T-cell (primary cell): ENCODE measurements around the gene INPP5D. TPM values are rescaled to one million over a fixed set of nuclear protein-coding genes. Genes with fewer than 3 reads are reported as not detected.

Experiments used
- ATAC-seq, 4 experiments: fragments of 200-7000 bp in 3 of 4; fragments of 150-1000 bp in 1 of 4; cut with Tn5 transposase; replicated peaks in 1 of 4; 1 replicate in 3 of 4; 2 replicates in 1 of 4; pipeline ENCODE4 v1.10.0; 2021; ENCODE audit warnings: moderate library complexity in 3 of 4, mild to moderate bottlenecking in 2 of 4, moderate number of reproducible peaks in 1 of 4
- CTCF ChIA-PET, 2 donors: fragments of 300-600 bp; sonication (Branson Sonifier 250); formaldehyde crosslinking; loops; one replicate each; lab custom pipeline; 2022; ENCODE audit warnings: antibody characterized with exemption in 2 of 2; lab: Charles Lee
- POLR2A ChIA-PET, 2 donors: fragments of 300-600 bp; sonication (Branson Sonifier 250); formaldehyde crosslinking; loops; one replicate each; lab custom pipeline; 2022; ENCODE audit warnings: antibody characterized with exemption in 2 of 2; lab: Charles Lee
- DNase-seq, 35 experiments: peaks; one replicate each; pipeline versions ENCODE4 v3.0.0 to v3.0.0-alpha.2; 2013 to 2023
- H3K27ac ChIP-seq: one replicate; pipeline ENCODE4 v1.5.1; 2013; ENCODE audit warnings: low read length
- H3K27me3 ChIP-seq, 2 experiments: replicated peaks in 1 of 2; 1 replicate in 1 of 2; 2 replicates in 1 of 2; pipeline versions ENCODE4 v1.6.1 to v1.7.0; 2013; ENCODE audit warnings: low read length in 1 of 2, mixed read lengths in 1 of 2; ENCODE audit not compliant: control insufficient read depth in 2 of 2, insufficient read depth in 2 of 2; ENCODE audit errors: extremely low read depth in 1 of 2
- H3K36me3 ChIP-seq, 2 donors: 1 replicate in 1 of 2; 2 replicates in 1 of 2; pipeline versions ENCODE4 v1.6.1 to v1.7.0; 2013; ENCODE audit warnings: low read length in 1 of 2; ENCODE audit not compliant: control insufficient read depth in 2 of 2, insufficient read depth in 1 of 2; ENCODE audit errors: extremely low read depth in 1 of 2
- H3K4me1 ChIP-seq, 2 experiments: 1 replicate in 1 of 2; 2 replicates in 1 of 2; pipeline versions ENCODE4 v1.6.1 to v1.7.0; 2013; ENCODE audit warnings: low read length in 2 of 2, mixed read lengths in 1 of 2; ENCODE audit not compliant: insufficient read depth in 2 of 2, control insufficient read depth in 1 of 2; ENCODE audit errors: extremely low read depth in 1 of 2
- H3K4me3 ChIP-seq, 2 donors: 1 replicate in 1 of 2; 2 replicates in 1 of 2; pipeline versions ENCODE4 v1.5.1 to v1.7.0; 2013; ENCODE audit warnings: mild to moderate bottlenecking in 2 of 2, low read length in 1 of 2, moderate library complexity in 1 of 2; ENCODE audit not compliant: control insufficient read depth in 1 of 2; ENCODE audit errors: extremely low read depth in 1 of 2
- H3K9me3 ChIP-seq: 2 replicates; pipeline ENCODE4 v1.7.0; 2013
- H3K27ac Mint-ChIP-seq, 2 donors: one replicate each; pipeline ENCODE4 v1.8.0; 2020 to 2021; ENCODE audit warnings: mild to moderate bottlenecking in 2 of 2, mixed read lengths in 2 of 2
- H3K27me3 Mint-ChIP-seq, 2 donors: one replicate each; pipeline ENCODE4 v1.8.0; 2021 to 2022; ENCODE audit warnings: mixed read lengths in 2 of 2
- H3K36me3 Mint-ChIP-seq: one replicate; pipeline ENCODE4 v1.8.0; 2021; ENCODE audit warnings: mixed read lengths
- H3K4me1 Mint-ChIP-seq, 3 donors: one replicate each; pipeline ENCODE4 v1.8.0; 2020 to 2022; ENCODE audit warnings: mixed read lengths in 3 of 3, mild to moderate bottlenecking in 1 of 3
- H3K4me3 Mint-ChIP-seq, 3 donors: one replicate each; pipeline ENCODE4 v1.8.0; 2020 to 2022; ENCODE audit warnings: mild to moderate bottlenecking in 3 of 3, mixed read lengths in 3 of 3, moderate library complexity in 3 of 3
- H3K9me3 Mint-ChIP-seq, 3 donors: one replicate each; pipeline ENCODE4 v1.8.0; 2020 to 2022; ENCODE audit warnings: mixed read lengths in 3 of 3
- WGBS: methylation state at CpG from one replicate; pipeline ENCODE4 v1.1.5; 2013; ENCODE audit warnings: missing lambda C conversion rate; ENCODE audit not compliant: insufficient coverage; 5-methylcytosine and 5-hydroxymethylcytosine counted together
- total RNA-seq, 35 experiments: library from RNA in 6 of 35; stranded (reverse) in 6 of 35; fragments of 120-200 nt in 1 of 35; gene quantifications; one replicate each; pipeline versions ENCODE4 v1.2.1 to v1.2.4 and lab custom pipeline; 2013 to 2026

The INPP5D gene
- total RNA-seq, 5 donors from 2014 or later (not counting 1 experiment from before 2014, with no cell fraction given): 108 to 216 (median 135) TPM

DNA sequence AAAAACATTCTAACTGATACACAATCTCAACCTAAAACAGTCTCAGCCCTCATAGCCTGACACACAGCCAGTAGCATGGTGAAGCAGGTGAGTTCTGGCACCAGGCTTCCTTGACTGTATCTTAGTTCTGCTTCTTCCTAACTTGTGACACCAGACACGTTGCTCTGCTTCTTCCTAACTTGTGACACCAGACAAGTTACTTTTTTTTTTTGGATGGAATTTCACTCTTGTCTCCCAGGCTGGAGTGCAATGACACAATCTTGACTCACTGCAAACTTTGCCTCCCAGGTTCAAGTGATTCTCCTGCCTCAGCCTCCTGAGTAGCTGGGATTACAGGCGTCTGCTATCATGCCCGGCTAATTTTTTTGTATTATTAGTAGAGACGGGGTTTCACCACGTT lies 184.7 kb downstream of the INPP5D start:
- 80% methylated on average over 1 of the region's 5 CpGs for WGBS
- H3K27ac ChIP-seq: peak overlapping the region; percentile 10
- POLR2A ChIA-PET: no interaction called here
- Mint-ChIP-seq H3K9me3 (no peaks in the 10 kb centered on the region), H3K4me3 (no peak overlapping the region), H3K27ac (peak overlapping the region; percentile 75 to 79), H3K27me3 (no peaks in the 10 kb centered on the region), H3K4me1 (peaks cover 64 to 74% (median 72%) of the 10 kb centered on the region in 3 donors), H3K36me3 (no peaks in the 10 kb centered on the region)
- no peaks in the 10 kb centered on the region for H3K36me3 ChIP-seq
- DNase-seq (no peak), ATAC-seq (no peak)
- no peak overlapping the region for H3K4me3 ChIP-seq
- H3K4me1 ChIP-seq: peaks cover 34 to 45% of the 10 kb centered on the region in 2 experiments
- CTCF ChIA-PET: no interaction called here
- H3K9me3 ChIP-seq: no peaks in the 10 kb centered on the region
- no peaks in the 10 kb centered on the region for H3K27me3 ChIP-seq

DNA sequence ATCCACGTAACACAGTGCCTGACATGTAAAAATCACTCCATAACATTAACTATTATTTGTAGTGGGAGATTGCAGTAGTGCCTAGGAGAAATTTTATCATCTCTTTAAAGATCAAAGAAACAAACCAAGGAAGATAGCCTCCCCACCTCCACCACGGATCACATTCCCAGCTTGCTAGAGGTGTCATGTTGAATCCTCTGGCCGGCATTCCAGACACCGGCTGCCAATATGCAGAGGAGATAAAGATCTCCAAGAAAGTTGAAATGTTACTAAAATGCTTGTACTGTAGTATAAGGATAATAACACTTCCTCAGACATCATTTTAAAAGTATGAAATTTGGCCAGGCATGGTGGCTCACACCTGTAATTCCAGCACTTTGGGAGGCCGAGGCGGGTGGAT lies 185.3 kb downstream of the INPP5D start:
- no peak for ATAC-seq
- ChIA-PET POLR2A (no interaction called here), CTCF (no interaction called here)
- peak overlapping the region; percentile 79 to 80 for H3K27ac Mint-ChIP-seq
- no peak overlapping the region for H3K4me3 Mint-ChIP-seq
- no peaks in the 10 kb centered on the region for H3K36me3 Mint-ChIP-seq
- DNase-seq: no peak
- Histone ChIP-seq H3K27me3 (no peaks in the 10 kb centered on the region), H3K9me3 (no peaks in the 10 kb centered on the region), H3K4me1 (peaks cover 30 to 40% of the 10 kb centered on the region in 2 experiments), H3K4me3 (no peak overlapping the region), H3K27ac (no peak overlapping the region), H3K36me3 (no peaks in the 10 kb centered on the region)
- no peaks in the 10 kb centered on the region for H3K9me3 Mint-ChIP-seq
- H3K27me3 Mint-ChIP-seq: no peaks in the 10 kb centered on the region
- no CpG with 5 or more reads among the region's 6 CpGs for WGBS
- peaks cover 67 to 74% (median 74%) of the 10 kb centered on the region in 3 donors for H3K4me1 Mint-ChIP-seq

DNA sequence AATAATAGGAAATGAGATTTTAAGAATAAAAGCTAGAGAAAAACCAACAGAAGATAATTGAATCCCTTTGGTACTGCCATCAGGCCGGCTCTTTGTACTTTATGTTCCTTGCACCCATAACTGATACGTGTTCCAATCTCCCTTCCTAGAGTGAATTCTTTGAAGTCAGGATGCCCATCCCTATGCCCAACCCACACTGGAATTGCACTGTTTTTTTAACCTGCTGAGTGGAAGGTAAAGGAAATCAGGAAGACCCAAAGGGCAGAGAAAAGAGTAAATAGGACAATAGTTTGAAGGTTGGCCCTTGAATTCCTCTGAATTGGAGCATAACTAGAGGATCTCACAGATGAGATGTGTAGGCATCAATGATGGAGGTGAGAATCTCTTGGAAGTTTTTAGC lies 187.0 kb downstream of the INPP5D start:
- Histone ChIP-seq H3K4me1 (peaks cover 25 to 33% of the 10 kb centered on the region in 2 experiments), H3K4me3 (no peak overlapping the region), H3K9me3 (no peaks in the 10 kb centered on the region), H3K36me3 (no peaks in the 10 kb centered on the region), H3K27ac (peak overlapping the region; percentile 60), H3K27me3 (no peaks in the 10 kb centered on the region)
- DNase-seq (no peak), ATAC-seq (no peak)
- ChIA-PET CTCF (interaction anchor here in 1 of 2 donors (1.1 kb wide), 1 partner anchor 78 kb away, joined by 3 read pairs; no protein-coding TSS in a partner anchor), POLR2A (no interaction called here)
- Mint-ChIP-seq H3K9me3 (no peaks in the 10 kb centered on the region), H3K27me3 (no peaks in the 10 kb centered on the region), H3K36me3 (no peaks in the 10 kb centered on the region), H3K27ac (peak overlapping the region; percentile 93 to 96), H3K4me3 (peak overlapping the region in 2 of 3 donors; percentile 4 to 32), H3K4me1 (peaks cover 59 to 69% (median 68%) of the 10 kb centered on the region in 3 donors)
- WGBS: no CpG with 5 or more reads among the region's 2 CpGs

DNA sequence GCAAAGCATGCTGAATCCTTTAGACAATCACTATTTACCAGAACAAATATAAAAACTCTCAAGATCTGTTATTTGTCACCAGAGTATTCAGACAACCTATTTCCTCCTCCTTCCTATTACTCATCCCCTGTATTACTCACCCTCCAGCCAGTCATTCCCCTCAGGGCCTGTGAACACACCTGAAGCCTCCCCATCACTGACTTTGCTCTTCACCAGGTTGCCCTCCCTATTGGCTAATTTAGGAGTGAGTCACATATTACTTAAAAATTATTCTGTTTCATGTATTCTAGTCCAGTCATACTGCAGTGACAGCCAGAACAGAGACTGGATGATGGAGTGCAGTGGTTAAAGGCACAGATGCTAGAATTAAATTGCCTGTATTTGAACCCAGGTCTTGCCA lies 187.6 kb downstream of the INPP5D start:
- DNase-seq (peak in 8 of 35 experiments; percentile 9 to 66 (median 26)), ATAC-seq (peak in 3 of 4 experiments; percentile 58 to 66 (median 64))
- Histone ChIP-seq H3K4me3 (no peak overlapping the region), H3K27me3 (no peaks in the 10 kb centered on the region), H3K4me1 (peaks cover 26 to 36% of the 10 kb centered on the region in 2 experiments), H3K9me3 (no peaks in the 10 kb centered on the region), H3K27ac (peak overlapping the region; percentile 60), H3K36me3 (no peaks in the 10 kb centered on the region)
- ChIA-PET CTCF (interaction anchor here in 1 of 2 donors (1.1 kb wide), 1 partner anchor 78 kb away, joined by 3 read pairs; no protein-coding TSS in a partner anchor), POLR2A (no interaction called here)
- Mint-ChIP-seq H3K4me3 (peak overlapping the region in 2 of 3 donors; percentile 4 to 32), H3K4me1 (peaks cover 59 to 72% (median 70%) of the 10 kb centered on the region in 3 donors), H3K9me3 (no peaks in the 10 kb centered on the region), H3K27me3 (no peaks in the 10 kb centered on the region), H3K27ac (peak overlapping the region; percentile 93 to 96), H3K36me3 (peaks cover 1% of the 10 kb centered on the region)

DNA sequence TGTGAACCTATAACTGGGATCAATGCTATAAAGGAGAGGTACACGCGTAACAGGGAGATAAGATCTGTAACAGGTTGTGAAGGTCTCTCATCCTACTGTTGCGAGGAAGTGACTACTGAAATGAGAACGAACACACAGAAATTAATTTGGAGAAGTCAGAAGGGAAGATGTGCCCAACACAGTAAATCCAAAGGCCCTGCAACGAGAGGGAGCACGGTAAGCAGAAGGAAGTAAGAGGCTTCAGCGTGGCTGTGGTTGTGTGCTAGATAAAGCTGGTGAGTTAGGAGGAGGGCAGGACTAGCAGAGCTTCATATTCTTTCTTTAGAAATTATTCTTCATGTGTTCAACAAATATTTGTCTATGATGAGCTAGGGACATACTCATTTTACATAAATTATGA lies 188.9 kb downstream of the INPP5D start:
- Histone ChIP-seq H3K27me3 (no peaks in the 10 kb centered on the region), H3K36me3 (peaks cover 0 to 5% of the 10 kb centered on the region in 2 donors), H3K4me1 (peaks cover 37 to 48% of the 10 kb centered on the region in 2 experiments), H3K9me3 (no peaks in the 10 kb centered on the region), H3K27ac (peak overlapping the region; percentile 39), H3K4me3 (no peak overlapping the region)
- no peak for ATAC-seq
- peak overlapping the region; percentile 88 to 89 for H3K27ac Mint-ChIP-seq
- no peaks in the 10 kb centered on the region for H3K27me3 Mint-ChIP-seq
- ChIA-PET POLR2A (no interaction called here), CTCF (interaction anchor here (0.6 to 1.7 kb wide), 5 partner anchors 14 to 643 kb away, joined by 3 to 6 read pairs (median 3); no protein-coding TSS in a partner anchor)
- WGBS: 19% methylated on average over 5 of the region's 7 CpGs
- DNase-seq: peak in 2 of 35 experiments; percentile 19 to 33
- no peaks in the 10 kb centered on the region for H3K9me3 Mint-ChIP-seq
- H3K4me3 Mint-ChIP-seq: peak overlapping the region in 1 of 3 donors; percentile 52
- H3K36me3 Mint-ChIP-seq: peaks cover 10% of the 10 kb centered on the region
- peaks cover 61 to 72% (median 72%) of the 10 kb centered on the region in 3 donors for H3K4me1 Mint-ChIP-seq

DNA sequence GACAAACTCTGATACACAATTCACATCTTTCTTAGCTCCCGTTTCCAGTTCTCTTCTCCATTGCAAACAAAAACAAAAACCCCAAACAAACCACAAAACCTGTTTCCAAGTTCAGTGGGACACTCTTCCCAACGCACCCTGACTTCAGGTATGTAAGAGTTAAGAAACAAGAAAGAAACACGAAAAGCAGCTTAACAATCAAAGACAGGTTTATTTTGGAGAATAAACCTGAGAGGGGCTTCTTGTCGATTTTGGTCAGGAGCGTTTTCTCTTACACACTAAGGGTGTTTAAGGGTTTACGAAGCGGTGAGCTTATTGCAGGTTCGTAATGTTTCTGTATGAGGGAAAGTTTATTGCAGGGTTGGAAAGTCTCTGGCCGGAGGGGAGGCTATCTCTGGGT lies 190.4 kb downstream of the INPP5D start:
- Histone ChIP-seq H3K27me3 (no peaks in the 10 kb centered on the region), H3K27ac (peak overlapping the region; percentile 85), H3K4me3 (no peak overlapping the region), H3K36me3 (peaks cover 3 to 19% of the 10 kb centered on the region in 2 donors), H3K9me3 (no peaks in the 10 kb centered on the region), H3K4me1 (peaks cover 43 to 58% of the 10 kb centered on the region in 2 experiments)
- Mint-ChIP-seq H3K4me3 (peak overlapping the region; percentile 28 to 92 (median 87)), H3K4me1 (peaks cover 66 to 74% (median 74%) of the 10 kb centered on the region in 3 donors), H3K27ac (peak overlapping the region; percentile 94 to 97), H3K9me3 (no peaks in the 10 kb centered on the region), H3K27me3 (no peaks in the 10 kb centered on the region), H3K36me3 (peaks cover 19% of the 10 kb centered on the region)
- WGBS: 100% methylated on average over 6 of the region's 9 CpGs
- no peak for DNase-seq
- ATAC-seq: no peak
- POLR2A ChIA-PET: interaction anchor here (0.6 kb wide), 2 partner anchors 66 to 411 kb away, joined by 3 read pairs; no protein-coding TSS in a partner anchor
- CTCF ChIA-PET: interaction anchor here in 1 of 2 donors (0.6 to 2.5 kb wide), 9 partner anchors 10 to 222 kb away, joined by 3 to 13 read pairs (median 4); partner anchors contain the start of gene INPP5D
